ENCODE results near the gene DTD2. TPM values are rescaled to one million over a fixed set of nuclear protein-coding genes. Genes with fewer than 3 reads are reported as not detected.

DTD2 gene
- 24.0 and 31.9 TPM in 2 replicates for total RNA-seq

GRCh38 chr14:31456841-31457664, at the start of gene DTD2:
Gene DTD2, minus strand, starts transcription at chr14:31457506. Its CDS starts 113 bp downstream, at chr14:31457393.

GRCh38 chr14:31487886-31488285, 30.6 kb upstream of the DTD2 start, which contains the start of gene GPR33:
Gene GPR33, minus strand, starts transcription at chr14:31488039. Its CDS starts 4,074 bp downstream, at chr14:31483965.

GRCh38 chr14:31420319-31421111, 36.8 kb downstream of the DTD2 start, which contains the start of gene HEATR5A:
Gene HEATR5A, minus strand, starts transcription at chr14:31420550. Its CDS starts 17,575 bp downstream, at chr14:31402975.

Other genes starting within 250 kb of the DTD2 start
- 128 and 136 TPM in 2 replicates for gene HECTD1, start 249.7 kb downstream of the DTD2 start, total RNA-seq
- 17.2 and 29.2 TPM in 2 replicates for gene HEATR5A, start 37.0 kb downstream of the DTD2 start, total RNA-seq
- not detected in 2 replicates for gene GPR33, start 30.5 kb upstream of the DTD2 start, total RNA-seq
- 6.2 and 6.6 TPM in 2 replicates for gene NUBPL, start 103.9 kb upstream of the DTD2 start, total RNA-seq